RWPE1 (cell line): ENCODE data around the gene TIE1.

Experiments used
- CTCF ChIA-PET: fragments of 350-600 bp; sonication (Branson Sonifier 250); formaldehyde crosslinking; extraction: SDS; loops from one replicate; lab custom pipeline; 2021; lab: Yijun Ruan, JAX
- POLR2A ChIA-PET: fragments of 400-600 bp; formaldehyde crosslinking; extraction: SDS; loops from one replicate; lab custom pipeline; 2020; ENCODE audit warnings: antibody characterized with exemption; ENCODE audit not compliant: low non-redundant PET; lab: Yijun Ruan, JAX
- DNase-seq: peaks from one replicate; pipeline ENCODE4 v3.0.0; 2012; ENCODE audit warnings: low spot score
- H3K27ac ChIP-seq: fragments of 450-650 bp; 2 replicates; pipeline ENCODE4 v1.5.1; 2017
- CTCF ChIP-seq: fragments of 450-650 bp; conservative IDR thresholded peaks from 2 replicates; pipeline ENCODE4 v1.5.1; 2017; ENCODE audit warnings: low read depth, mild to moderate bottlenecking

The TIE1 gene

DNA sequence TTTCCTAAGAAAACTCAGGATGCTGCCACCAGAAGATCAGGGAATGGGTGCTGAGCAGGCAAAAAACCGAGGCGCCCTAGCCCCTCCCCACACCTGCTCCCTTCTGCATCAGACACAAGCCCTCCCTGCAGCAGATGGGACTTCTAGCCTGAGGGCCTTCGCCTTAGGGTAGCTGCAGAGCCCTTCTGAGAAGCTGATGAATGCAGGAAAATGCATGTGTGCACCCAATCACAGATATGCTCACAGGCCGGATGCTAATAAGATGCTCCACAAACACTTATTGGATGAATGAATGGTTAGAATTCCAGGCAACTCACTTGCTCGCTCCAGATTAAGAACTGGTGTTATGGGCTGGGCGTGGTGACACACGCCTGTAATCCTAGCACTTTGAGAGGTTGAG lies 8.6 kb upstream of the TIE1 start:
- H3K27ac ChIP-seq = no peak overlapping the region
- ChIA-PET CTCF (interaction anchor here (3.3 kb wide), 1 partner anchor 7 kb away, joined by 15 read pairs; the partner anchor contains the start of gene C1orf210), POLR2A (interaction anchor here (0.7 kb wide), 1 partner anchor 29 kb away, joined by 3 read pairs; no protein-coding TSS in a partner anchor)
- TF ChIP-seq CTCF = no peak
- DNase-seq = no peak

DNA sequence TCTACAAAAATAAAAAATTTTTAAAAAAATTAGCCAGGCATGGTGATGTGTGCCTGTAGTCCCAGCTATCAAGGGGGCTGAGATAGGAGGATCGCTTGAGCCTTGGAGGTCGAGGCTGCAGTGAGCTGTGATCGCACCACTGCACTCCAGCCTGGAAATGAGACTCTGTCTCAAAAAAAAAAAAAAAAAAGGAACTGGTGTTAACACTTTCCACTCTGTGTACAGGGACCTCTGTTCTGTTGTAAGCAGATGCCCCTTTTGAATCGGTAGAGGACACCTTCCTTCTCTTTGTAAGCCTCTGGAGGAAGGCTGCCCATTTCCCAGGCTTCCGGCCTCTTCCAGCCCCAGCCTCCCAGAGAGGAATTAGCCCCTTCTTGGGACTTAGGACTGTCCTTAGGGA lies 8.1 kb upstream of the TIE1 start:
- ChIA-PET CTCF (interaction anchor here (3.3 kb wide), 1 partner anchor 8 kb away, joined by 15 read pairs; the partner anchor contains the start of gene C1orf210), POLR2A (no interaction called here)
- no peak for TF ChIP-seq CTCF
- no peak overlapping the region for H3K27ac ChIP-seq
- DNase-seq = no peak

GRCh38 chr1:43293176-43293575 lies 7.6 kb upstream of the TIE1 start:
- DNase-seq = no peak
- no peak for TF ChIP-seq CTCF
- POLR2A ChIA-PET = no interaction called here
- CTCF ChIA-PET = interaction anchor here (3.3 kb wide), 1 partner anchor 8 kb away, joined by 15 read pairs; the partner anchor contains the start of gene C1orf210
- H3K27ac ChIP-seq = no peak overlapping the region

GRCh38 chr1:43293896-43294760 lies 6.7 kb upstream of the TIE1 start:
- peak; percentile 29 for DNase-seq
- no peak for TF ChIP-seq CTCF
- ChIA-PET POLR2A (no interaction called here), CTCF (interaction anchor here (3.3 kb wide), 1 partner anchor 9 kb away, joined by 15 read pairs; the partner anchor contains the start of gene C1orf210)
- 0 out of 2 replicates have a peak overlapping the region, but pooled peaks have one; percentile 7 for H3K27ac ChIP-seq

- TF ChIP-seq CTCF = no peak
- H3K27ac ChIP-seq = no peak overlapping the region
- ChIA-PET POLR2A (no interaction called here), CTCF (interaction anchor here (3.3 kb wide), 1 partner anchor 10 kb away, joined by 15 read pairs; the partner anchor contains the start of gene C1orf210)
- no peak for DNase-seq
Observed at GRCh38 chr1:43294761-43295160, 6.0 kb upstream of the TIE1 start.

GRCh38 chr1:43296207-43296606 lies 4.6 kb upstream of the TIE1 start:
- no peak for DNase-seq
- ChIA-PET POLR2A (no interaction called here), CTCF (no interaction called here)
- H3K27ac ChIP-seq = no peak overlapping the region
- TF ChIP-seq CTCF = no peak
